GM18508 (cell line): ENCODE results near the gene GM2A.
"Not testable (repeated sequence)": the region's sequence is repeated elsewhere in the genome, so short reads cannot be mapped to it uniquely, and the experiment has no call there.

ENCODE experiments used
- ATAC-seq: cut with Tn5 transposase; IDR thresholded peaks from one replicate; pipeline ENCODE4 v1.9.1; 2021; ENCODE audit warnings: moderate number of reproducible peaks; ENCODE audit not compliant: insufficient read depth, unreplicated experiment

GM2A gene

DNA sequence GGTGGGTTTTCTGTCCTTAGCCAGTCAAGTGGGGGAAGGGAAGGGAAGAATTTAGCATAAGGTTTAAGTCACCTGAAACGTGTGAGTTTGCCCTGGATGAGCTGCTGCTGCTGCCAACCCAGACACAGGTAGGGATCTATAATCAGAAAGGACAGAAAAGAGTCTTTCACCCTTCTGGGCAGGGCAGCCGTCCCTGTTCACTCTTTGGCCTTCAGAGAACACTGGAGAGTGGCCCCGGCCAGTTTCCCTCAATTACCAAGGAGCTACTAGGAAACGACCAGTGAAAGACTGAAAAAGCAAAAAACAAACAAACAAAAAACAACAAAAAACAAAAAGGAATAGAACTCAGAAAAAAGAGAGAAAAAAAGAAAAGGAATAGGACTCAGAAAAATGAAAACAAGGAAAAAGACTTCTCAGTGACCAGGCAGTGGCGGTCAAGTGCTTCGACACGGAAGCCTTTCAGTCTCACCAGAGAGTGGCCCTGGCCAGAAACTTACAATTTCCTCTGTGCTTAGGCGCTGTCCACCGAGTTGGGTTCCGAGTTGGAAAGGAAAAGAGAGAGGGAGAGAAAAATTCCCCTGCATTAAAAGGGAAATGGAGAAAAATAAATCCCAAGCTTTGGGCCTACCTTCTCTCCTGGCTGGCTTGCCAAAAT, 2.5 kb upstream of the GM2A start:
- ATAC-seq: no peak

DNA sequence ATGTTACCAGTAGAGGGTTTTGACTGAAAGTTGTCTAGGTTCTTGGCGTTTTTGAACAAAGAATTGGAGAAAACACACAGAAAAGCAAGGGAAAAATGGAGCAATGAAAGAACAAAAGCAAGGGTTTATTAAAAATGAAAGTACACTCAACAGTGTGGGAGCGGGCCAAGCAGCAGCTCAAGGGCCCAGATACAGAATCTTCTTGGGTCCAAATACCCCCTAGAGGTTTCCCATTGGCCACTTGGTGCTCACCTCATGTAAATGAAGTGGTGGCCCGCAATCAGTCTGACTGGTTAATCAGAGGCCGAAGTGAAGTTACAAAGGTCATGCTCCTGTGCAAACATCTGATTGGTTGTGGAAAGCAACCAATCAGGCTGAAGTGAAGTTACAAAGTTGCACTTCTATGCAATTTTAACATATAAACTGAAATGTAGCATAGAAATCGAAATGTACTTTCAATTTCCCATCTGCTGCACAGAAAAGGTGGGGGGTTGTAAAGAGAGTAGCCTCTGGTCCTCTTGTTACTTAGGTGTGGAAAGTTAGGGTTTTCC, 1.9 kb upstream of the GM2A start:
- no peak for ATAC-seq

DNA sequence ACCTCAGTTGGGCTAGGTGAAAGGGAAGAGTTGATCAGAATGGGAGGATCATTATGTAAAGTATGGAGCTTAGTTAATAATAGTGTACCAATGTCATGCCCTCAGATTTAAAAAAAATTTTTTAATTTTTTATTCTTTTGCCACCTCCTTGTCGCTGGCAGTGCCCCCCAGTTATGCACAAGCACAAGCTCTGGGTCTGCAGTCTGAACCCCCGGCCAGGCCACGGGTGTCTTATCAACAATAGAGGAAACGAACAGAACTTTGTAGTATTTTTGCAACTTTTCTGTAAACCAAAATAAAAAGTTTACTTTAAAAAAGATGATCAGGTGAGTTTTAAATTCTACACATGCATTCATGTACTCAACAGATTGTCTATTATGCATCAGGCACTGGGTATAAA, 1.4 kb upstream of the GM2A start:
- ATAC-seq: no peak

DNA sequence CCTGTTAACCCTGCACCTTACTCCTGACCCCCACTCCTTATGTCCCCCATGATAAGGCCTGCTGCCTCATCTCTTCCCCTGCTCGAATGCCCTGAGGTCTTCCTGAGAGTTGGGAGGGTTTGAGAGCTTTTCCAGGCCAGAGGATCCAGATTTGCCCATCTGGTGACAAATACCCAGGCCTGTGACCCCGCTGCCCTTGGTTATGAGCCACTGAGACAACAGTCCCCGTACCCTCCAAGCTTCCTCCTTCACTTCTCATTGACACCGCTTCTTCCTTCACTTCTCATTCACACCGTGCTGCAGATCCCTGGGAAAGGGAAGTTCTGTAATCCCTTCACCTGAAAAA, 593 bp downstream of the GM2A start:
- ATAC-seq: no peak

DNA sequence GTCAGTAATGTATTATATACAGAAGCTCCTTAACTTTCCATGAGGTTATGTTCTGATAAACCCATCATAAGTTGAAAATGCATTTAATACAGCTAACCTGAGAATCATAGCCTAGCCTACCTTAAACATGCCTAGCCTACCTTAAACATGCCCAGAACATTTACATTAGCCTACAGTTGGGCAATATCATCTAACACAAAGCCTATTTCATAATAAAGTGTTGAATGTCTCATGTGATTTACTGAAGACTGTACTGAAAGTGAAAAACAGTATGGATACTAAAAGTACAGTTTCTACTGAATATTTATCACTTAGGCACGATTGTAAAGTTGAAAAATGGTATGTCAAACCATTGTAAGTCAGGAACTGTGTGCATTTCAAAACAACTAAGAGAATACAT, 1.6 kb downstream of the GM2A start:
- ATAC-seq: no peak

DNA sequence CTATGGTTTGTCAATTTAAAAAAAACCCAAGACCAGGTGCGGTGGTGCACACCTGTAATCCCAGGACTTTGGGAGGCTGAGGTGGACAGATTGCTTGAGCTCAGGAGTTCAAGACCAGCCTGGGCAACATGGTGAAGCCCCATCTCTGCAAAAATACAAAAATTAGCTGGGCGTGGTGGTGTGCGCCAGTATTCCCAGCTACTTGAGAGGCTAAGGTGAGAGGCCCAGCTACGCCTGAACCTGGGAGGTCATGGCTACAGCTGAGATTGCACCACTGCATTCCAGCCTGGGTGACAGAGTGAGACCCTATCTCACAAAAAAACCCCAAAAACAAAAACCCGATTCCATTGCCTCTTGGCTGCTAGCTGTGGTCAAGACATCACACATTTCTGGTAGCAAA, 2.0 kb downstream of the GM2A start:
- ATAC-seq: not testable (repeated sequence)

DNA sequence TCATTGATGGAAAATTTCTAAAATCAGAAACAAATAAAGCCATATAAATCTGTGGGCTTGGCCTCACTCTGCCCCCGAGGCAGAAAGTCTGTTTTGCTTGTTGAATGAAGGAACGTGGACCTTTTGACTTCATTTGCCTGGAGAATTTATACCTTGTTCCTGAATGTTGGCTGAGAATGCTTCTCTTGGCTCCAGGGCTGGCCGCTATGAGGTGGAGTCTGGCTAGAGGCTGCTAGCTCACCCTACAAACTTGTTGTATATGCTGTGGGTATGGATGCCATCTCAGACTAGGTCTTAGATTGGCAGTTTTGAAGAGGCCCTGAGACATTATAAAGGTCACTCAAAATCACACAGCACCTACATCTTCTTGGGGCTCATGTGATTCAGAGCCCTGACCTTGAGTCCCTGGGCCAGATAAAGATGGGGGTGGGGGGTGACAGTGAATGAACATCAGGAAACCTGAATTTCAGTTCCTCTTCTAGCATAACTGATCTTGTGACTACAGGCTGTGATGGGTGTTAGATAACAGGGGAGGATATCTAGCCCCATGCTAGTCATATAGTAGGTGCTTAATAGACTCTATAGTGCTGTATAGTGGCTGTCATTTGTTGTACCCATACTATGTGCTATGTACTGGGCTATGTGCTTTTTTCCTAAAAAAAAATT, 2.8 kb downstream of the GM2A start:
- peak; percentile 28 for ATAC-seq

DNA sequence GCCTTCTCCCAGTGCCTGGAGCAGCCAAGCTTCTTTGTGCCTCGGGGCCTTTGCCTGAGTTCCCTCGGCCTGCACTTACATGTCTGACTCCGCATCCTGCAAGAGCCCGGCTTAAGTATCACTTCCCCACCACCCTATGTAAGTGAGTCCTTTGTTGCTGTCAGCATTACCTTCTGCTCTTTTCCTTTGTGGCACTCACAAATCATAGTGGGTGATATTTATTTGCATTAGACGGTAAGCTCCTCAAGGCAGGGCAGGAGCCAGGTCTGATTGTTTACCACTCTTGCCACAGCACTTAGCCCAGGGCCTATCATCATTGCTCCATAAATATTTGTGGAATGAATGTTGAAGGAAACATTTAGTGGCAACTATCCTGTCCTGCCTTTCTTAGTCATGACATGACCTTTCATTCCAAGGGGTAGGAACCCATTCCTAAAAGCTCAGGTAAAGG, 4.8 kb downstream of the GM2A start:
- ATAC-seq: peak; percentile 18

DNA sequence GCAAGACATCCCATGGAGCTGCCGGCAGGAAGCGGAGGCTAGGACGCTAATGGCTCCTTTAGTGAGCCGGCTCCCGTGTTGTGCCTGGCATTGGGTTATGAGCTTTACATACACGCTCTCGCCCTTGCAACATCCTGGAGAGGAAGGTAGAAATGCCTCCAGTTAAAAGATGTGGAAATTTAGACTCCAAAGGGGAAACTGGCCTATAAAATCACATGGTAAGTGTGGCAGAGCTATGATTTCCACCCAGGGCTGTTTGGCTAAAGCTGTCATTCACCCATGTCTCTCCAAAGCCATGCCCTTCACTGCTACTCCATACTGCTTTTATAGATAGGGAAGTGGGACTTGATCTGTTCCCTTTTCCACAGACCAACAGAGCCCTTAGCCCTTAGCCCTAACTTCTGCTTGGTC, 5.2 kb downstream of the GM2A start:
- no peak for ATAC-seq

DNA sequence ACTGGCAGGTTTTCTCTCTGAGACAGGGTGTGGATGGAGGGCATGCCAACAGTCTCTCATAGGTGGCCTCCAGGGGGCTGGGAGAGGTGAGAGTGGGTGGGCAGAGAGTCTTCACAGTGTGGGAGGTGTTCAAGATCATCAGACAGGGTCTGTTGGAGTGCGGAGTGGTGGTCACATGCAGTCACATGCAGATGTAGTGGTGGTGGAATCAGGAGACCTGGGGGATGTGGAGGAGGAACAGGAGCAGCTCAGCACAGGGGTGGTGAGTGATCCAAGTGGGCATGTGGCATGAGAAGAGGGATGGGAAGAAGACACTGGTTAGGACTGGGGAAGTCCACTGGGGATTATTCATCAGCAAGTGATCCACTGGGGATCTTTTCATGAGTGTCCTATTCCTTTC, 5.8 kb downstream of the GM2A start:
- no peak for ATAC-seq

DNA sequence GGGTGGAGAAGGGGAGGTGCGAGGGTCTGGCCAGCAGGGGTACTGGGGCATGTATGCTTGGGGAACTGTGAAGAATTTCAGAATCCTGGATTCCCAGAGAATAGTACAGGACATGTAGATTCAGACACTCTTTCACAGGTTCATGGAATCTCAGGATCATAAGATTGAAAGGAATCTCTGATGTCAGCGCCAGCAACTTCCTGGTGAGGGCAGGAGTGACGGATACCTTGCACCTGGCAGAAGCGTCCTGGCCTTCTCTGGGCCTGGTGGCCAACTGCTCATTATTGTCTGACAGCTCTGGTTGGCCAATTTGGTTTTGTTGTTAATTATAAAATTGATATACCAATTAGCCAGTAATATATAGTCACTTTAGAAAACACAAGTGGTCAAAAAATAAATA, 6.9 kb downstream of the GM2A start:
- no peak for ATAC-seq

DNA sequence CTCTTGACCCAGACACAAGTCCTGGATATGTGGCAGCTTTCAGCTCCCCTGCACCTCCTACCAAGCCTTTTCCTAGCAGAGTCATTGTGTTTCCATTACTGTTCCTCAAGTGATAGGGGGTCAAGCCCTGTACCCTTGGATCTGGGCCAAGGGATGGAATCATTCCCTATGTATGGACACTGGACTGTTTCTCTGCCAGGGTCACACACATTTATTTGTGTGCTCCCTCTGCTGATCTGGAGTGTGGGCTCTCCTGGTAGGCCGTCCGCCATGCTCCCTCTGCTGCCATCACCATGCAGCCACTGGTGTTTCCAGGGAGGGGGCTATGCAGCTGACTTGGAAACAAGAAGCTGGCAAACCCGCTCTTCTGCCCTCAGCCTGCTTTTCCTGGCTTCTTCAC, 9.5 kb downstream of the GM2A start:
- no peak for ATAC-seq

DNA sequence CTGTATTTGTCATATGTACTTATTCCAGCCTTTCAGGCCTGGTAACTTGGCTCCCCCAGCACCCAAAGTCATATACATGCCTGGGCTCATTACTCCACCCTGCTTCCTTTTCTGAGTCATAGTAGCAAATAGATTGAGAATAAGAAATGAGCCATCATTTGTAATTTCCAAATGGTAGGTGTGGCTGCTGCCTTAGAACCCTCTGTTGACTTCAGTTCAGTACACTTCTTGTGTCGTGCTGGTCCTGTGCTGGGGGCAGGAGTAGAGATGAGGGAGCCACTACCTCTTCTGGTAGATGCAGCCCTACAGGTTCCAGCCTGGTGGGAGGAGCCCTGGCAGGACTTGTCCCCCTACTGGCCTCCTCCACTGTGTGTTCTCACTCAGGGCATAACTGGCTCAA, 11.1 kb downstream of the GM2A start:
- ATAC-seq: no peak

DNA sequence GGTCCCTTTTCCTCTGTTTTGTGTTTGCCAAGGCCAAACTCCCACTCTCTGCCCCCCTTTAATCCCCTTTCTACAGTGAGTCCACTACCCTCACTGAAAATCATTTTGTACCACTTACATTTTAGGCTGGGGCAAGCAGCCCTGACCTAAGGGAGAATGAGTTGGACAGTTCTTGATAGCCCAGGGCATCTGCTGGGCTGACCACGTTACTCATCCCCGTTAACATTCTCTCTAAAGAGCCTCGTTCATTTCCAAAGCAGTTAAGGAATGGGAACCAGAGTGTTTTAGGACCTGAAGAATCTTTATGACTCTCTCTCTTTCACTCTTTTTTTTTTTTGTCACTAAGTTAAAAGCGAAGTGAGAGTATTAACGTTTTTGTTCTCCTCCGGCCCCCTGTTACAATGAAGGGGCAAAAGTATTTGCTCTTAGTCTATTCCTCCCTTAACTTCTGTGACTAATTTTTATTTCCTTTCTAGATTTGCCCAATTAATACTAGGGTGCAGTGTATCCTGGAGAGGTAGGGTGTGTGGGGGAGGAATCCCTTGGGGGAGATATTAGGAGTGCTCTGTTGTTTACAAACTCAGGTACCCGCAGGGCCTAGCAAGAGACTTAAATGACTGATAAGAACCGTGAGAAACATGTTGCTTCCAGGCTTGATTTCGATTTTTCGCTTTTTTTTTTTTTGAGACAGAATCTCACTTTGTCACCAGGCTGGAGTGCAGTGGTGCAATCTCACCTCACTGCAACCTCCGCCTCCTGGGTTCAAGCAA, 14.7 kb downstream of the GM2A start:
- no peak for ATAC-seq

DNA sequence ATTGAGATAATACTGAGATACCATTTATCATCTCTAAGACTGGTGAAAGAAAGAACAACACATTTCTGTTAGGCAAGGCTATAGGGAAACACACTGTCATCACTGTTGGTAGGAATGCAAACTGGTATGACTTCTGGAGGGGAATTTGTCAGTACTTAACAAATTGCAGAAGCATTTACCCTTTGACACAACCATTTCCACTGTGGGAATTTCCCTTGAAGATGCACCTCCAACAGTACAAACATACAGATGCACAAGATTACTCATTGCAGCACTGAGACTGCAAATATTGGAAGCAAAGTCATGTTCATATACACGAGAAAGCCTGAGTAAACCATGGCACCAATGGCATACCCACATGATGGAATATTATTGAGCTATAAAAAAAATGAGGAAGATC, 17.6 kb downstream of the GM2A start:
- ATAC-seq: peak; percentile 85

DNA sequence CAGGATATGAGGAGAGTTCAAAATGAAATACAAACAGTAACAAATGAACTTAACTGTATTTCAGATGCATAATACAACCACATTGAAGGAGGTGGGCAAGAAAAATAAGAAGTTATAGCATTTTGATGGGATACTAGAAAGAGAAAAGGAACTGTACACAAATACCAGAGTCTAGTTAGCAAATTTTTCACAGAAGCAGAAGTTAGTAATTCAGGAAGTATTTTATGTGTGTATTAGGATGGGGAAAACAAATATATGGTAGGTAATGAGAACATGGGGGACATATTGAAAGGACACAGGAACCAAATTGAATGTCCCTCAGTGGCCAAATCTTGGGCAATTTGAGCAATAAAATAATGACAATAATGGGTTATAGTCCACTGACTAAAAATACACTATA, 18.4 kb downstream of the GM2A start:
- ATAC-seq: no peak

DNA sequence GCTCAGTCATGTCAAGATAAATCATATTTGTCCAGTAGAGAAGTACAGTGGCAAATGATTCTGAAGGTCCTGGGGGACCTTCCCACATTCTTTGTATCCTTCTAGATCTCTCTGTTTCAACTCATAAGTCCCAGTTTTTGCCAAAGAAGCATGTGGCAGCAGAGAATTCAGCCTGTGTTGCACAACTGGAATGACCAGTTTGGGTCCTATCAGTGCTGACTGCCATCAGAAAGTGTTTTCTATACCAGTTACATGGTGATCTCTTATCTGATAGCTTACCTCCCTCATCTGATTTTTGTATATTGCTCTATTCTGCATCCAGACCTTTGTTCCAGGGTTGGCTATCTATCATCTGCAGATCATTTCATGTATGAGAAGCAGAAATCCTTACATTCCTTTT, 21.7 kb downstream of the GM2A start:
- ATAC-seq: no peak

DNA sequence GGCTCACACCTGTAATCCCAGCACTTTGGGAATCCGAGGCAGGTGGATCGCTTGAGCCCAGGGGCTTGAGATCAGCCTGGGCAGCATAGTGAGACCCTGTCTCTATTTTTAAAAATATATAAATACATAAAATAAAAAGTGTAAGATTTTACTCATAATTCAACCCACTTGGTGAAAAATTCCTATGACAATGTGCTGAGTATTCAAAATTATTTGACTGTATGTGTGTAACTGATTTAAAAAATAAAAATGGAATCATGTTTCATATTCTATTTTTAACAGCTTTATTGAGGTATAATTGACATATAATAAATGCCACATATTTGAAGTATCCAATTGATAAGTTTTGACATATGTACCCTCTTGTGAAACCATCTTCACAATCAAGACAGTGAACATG, 22.8 kb downstream of the GM2A start:
- no peak for ATAC-seq

DNA sequence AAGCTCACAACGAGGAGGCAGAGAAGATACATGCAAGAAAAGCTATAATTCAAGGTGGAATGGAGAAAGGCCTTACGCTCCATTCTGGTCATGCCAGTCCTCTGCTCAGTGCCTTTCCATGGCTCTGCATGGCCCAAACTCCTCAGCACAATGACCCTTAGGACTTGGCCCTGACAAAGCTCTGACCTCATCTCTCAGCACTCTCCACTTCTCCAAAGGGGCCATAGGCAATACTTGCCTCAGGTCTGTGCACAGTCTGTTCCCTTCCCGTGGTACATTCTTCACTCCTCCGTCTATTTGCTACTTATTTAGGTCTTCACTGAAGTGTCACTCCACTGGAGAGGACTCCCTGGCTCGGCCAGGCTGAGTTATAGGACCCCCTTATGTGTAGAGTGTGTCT, 25.9 kb downstream of the GM2A start:
- no peak for ATAC-seq

DNA sequence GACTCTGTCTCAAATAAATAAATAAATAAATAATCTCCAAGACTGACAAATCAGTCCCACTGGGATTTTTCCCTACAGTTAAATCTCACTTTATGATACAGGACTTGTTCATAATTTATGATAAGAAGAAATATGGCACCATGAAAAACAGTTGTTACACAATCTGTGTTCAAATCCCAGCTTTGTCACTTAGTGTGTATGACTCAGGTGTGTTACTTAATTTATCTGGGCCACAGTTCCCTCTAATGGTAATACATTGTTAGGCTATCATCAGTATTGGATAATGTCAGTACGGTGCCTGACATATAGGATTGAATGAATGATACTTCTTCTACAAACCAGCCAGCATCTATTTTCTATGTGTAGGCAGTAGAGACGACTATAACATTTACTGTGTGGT, 27.5 kb downstream of the GM2A start:
- no peak for ATAC-seq

DNA sequence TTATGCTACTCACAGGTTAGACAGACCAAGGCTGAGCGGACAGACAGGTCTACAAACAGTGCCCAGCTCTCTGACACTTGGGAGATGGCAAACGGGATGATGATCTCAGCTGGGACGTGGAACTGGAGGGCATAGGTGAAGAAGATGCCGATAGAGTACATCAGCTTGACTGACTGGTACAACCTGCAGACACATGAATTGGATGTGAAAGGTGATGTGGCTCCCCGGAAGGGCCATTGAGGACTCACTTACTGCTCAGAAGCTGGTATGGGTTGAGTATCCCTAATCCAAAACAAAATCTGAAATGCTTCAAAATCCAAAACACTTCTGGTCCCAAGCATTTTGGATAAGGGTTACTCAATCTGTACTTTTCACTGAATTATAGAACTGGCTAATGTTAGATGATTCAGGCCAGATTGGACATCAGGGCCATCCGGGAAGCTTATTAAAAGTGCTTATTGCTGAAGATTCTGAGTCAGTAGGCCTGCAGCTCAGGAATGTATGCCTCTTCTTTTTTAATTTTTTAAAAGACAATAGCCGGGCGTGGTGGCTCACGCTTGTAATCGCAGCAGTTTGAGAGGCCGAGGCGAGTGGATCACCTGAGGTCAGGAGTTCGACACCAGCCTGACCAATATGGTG, 28.1 kb downstream of the GM2A start:
- ATAC-seq: no peak
